Stimulated activated naive CD4-positive, alpha-beta T cell (primary cell): Measurements from ENCODE around the gene ZYX.
A peak's percentile ranks its signal among the peaks of the same experiment; 100 is the strongest.
"Not testable (repeated sequence)": the region's sequence is repeated elsewhere in the genome, so short reads cannot be mapped to it uniquely, and the experiment has no call there.

Experiments
- DNase-seq, 6 experiments: peaks; one replicate each; lab custom pipeline; 2025; lab: John Stamatoyannopoulos, UW

Gene ZYX

GRCh38 chr7:143417734-143418383, 36.7 kb downstream of the ZYX start:
- DNase-seq, result no peak

DNA sequence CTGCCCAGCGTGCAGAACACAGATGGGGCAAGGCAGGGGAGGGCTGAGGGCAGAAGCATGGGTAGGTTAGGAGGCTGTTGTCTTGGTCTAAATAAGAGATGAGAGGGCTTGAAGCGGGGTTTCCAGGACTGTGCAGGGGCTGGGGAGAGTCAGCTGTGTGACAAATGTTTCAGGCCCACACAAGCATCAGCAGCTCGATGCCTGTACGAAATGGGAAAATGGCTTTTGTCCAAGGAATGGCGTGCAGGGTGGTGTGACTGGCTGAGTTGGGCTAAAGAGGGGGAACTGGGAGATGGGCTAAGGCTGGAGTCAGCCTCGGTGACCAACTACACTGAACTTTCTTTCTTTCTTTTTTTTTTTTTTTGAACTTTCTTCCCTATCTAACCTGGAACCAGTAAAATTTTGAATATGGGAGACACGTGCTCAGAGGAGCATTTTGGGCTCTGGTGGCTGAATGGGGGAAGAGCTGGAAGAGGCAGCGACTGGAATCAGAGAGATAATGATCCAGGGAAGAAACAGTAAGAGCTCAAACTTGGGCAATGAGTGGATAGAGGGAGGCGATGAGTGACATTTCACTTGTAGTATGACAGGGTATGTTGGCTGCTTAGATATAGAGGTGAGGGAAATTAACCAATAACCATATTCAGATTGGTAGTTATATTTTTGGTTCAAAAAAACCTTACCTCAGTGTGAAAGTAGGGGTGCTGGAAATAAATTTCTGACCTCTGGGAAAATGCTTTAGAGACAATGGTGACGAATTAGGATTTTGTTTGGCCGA, 37.7 kb downstream of the ZYX start:
- DNase-seq, result no peak

- peak in 1 of 6 experiments; percentile 15 for DNase-seq
These were observed 38.7 kb downstream of the ZYX start for GRCh38 chr7:143419880-143420279.

DNA sequence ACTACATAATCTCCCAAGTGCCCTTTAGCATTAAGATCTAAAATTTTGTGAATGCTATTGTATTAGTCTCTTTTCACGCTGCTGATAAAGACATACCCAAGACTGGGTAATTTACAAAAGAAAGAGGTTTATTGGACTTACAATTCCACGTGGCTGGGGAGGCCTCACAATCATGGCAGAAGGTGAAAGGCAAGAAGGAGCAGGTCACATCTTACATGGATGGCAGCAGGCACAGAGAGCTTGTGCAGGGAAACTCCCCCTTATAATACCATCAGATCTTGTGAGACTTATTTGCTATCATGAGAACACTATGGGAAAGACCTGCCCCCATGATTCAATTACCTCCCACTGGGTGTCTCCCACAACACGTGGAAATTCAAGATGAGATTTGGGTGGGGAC, 39.5 kb downstream of the ZYX start:
- DNase-seq, result not testable (repeated sequence)

- DNase-seq, result no peak
These were observed 40.9 kb downstream of the ZYX start for GRCh38 chr7:143422033-143422432.

DNA sequence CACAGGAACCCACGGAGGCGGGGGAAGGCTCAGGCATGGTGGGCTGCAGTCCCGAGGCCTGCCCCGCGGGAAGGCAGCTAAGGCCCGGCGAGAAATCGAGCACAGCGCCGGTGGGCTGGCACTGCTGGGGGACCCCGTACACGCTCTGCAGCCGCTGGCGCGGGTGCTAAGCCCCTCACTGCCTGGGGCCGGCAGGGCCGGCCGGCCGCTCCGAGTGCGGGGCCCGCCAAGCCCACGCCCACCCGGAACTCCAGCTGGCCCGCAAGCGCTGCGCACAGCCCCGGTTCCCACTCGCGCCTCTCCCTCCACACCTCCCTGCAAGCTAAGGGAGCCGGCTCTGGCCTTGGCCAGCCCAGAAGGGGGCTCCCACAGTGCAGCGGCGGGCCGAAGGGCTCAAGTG, 43.3 kb downstream of the ZYX start:
- not testable (repeated sequence) for DNase-seq

GRCh38 chr7:143426479-143427142, 45.5 kb downstream of the ZYX start:
- DNase-seq, result no peak

DNA sequence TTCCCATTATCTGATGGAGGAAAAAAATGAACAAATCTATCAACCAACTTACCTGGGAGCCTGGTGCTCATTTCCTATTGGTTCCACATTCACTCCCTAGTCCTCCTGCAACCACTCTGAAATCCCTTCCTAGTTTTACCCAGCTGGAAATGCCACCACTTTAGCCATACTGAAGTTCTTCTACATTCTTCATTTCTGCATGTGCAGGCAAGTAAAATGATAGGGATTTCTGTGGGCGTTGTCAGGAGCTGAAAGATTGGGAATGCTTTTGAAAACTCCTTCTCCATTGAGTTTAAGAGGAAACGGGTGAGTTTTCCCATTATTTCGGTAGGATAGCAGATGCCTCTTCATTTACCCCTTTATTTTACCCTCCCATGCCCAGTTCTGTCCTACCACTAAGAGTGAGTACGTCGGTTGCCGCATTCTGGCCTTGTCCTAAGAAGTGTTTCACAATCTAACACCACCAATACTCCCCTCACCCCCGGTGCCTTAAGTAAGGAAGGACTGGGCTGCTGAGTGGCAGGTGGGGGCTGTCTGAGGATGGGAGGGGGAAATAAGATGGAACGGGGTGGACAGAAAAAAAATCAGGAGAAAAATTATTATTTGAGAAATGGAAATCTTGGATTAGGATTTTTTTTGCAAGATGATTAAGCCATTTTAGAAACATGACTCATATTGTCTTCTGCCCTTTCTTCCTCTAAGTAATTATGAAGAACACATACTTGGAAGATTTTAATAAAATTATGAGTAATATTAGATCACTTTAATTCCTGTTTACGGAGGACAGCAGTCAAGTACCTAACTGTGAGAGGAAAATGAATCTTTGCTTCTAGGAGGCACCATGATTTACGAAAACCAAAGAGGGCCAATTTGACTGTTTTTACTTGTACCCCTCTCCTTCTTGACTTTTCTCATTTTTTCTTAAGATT, 48.9 kb downstream of the ZYX start:
- no peak for DNase-seq

- DNase-seq, result no peak
These were observed 50.0 kb downstream of the ZYX start for GRCh38 chr7:143431109-143431508.

GRCh38 chr7:143433759-143434158, 52.6 kb downstream of the ZYX start:
- no peak for DNase-seq

DNA sequence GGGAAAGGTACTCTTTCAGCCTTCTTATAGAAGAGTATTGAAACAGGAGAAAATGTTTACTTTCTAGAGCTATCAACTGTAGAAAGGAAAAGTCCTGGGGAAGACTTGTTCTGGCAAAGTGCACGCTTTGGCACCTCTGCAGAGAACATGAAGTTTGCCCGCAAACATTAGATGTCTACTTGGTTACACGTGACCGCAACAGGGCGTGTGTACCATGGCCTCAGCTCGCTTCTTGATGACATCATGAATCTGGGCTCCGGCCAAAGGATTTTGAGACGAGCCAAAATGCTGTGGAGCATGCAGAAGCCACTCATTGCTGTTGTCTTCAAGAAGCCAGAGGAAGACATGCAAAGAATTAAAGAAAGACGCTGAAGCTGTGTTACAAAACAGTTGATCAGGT, 53.5 kb downstream of the ZYX start:
- DNase-seq, result no peak

GRCh38 chr7:143435266-143435665, 54.1 kb downstream of the ZYX start:
- DNase-seq, result no peak

GRCh38 chr7:143436325-143436946, 55.3 kb downstream of the ZYX start:
- no peak for DNase-seq

DNA sequence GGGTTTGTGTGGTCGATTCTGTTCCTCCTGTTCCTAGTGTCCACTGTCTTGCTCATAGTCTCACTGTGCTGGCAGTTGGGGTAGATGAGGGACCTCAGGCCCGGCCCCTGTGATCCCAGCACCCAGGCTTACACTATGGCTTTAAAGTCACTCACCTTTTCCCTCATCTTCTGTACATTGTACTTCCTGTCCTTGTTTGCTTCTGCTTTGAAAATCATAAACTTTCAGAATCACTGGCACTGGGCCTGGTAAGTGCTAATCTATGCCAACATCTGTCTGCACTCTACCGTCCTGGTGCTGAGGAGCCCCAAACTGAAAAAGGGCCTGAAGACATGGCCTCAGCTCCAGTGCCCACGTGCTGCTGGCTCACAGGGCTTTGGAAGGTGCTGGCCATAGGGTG, 56.4 kb downstream of the ZYX start:
- no peak for DNase-seq

GRCh38 chr7:143439866-143440265, 58.7 kb downstream of the ZYX start:
- no peak for DNase-seq
